H9 (cell line): Measurements from ENCODE around the gene MIOS. TPM values are rescaled to one million over a fixed set of nuclear protein-coding genes. Genes with fewer than 3 reads are reported as not detected.

Experiments
- DNase-seq: peaks from one replicate; pipeline ENCODE4 v3.0.0-alpha.2; 2017
- H2AFZ ChIP-seq: one replicate; pipeline ENCODE4 v1.6.1; 2013; ENCODE audit warnings: mild to moderate bottlenecking, low read length, control low read depth, moderate library complexity
- H2AK5ac ChIP-seq: 2 replicates; pipeline ENCODE4 v1.6.1; 2013; ENCODE audit warnings: low read length, control low read depth, mixed read lengths; ENCODE audit not compliant: insufficient read length
- H2BK120ac ChIP-seq: one replicate; pipeline ENCODE4 v1.6.1; 2013; ENCODE audit warnings: low read depth, mild to moderate bottlenecking, low read length, control low read depth, inconsistent platforms; ENCODE audit not compliant: poor library complexity, severe bottlenecking
- H2BK12ac ChIP-seq: 2 replicates; pipeline ENCODE4 v1.6.1; 2013; ENCODE audit warnings: low read length, control low read depth, mixed read lengths, low read depth; ENCODE audit not compliant: insufficient read length
- H2BK15ac ChIP-seq: 2 replicates; pipeline ENCODE4 v1.6.1; 2013; ENCODE audit warnings: low read depth, low read length, control low read depth
- H2BK20ac ChIP-seq: one replicate; pipeline ENCODE4 v1.6.1; 2013; ENCODE audit warnings: low read depth, mild to moderate bottlenecking, low read length, control low read depth, inconsistent platforms; ENCODE audit not compliant: poor library complexity, severe bottlenecking
- H2BK5ac ChIP-seq: 2 replicates; pipeline ENCODE4 v1.6.1; 2013; ENCODE audit warnings: low read length, control low read depth, mixed read lengths; ENCODE audit not compliant: insufficient read length
- H3K14ac ChIP-seq: 2 replicates; pipeline ENCODE4 v1.6.1; 2013; ENCODE audit warnings: low read length, control low read depth; ENCODE audit not compliant: insufficient read depth
- H3K18ac ChIP-seq: 2 replicates; pipeline ENCODE4 v1.6.1; 2013; ENCODE audit warnings: low read depth, mild to moderate bottlenecking, mixed read lengths, low read length, control low read depth; ENCODE audit not compliant: insufficient read length
- H3K23ac ChIP-seq: 2 replicates; pipeline ENCODE4 v1.6.1; 2013; ENCODE audit warnings: low read length, control low read depth, mixed read lengths, low read depth; ENCODE audit not compliant: insufficient read length
- H3K23me2 ChIP-seq: 2 replicates; pipeline ENCODE4 v1.6.1; 2013; ENCODE audit warnings: low read depth, mild to moderate bottlenecking, mixed read lengths, low read length, control low read depth; ENCODE audit not compliant: insufficient read length, poor library complexity, severe bottlenecking
- H3K27ac ChIP-seq: 2 replicates; pipeline ENCODE4 v1.5.1; 2013; ENCODE audit warnings: low read length, control low read depth, mixed read lengths, low read depth; ENCODE audit not compliant: insufficient read length
- H3K27me3 ChIP-seq: 2 replicates; pipeline ENCODE4 v1.6.1; 2013; ENCODE audit warnings: low read length, control low read depth, inconsistent platforms; ENCODE audit not compliant: insufficient read depth
- H3K4ac ChIP-seq: 2 replicates; pipeline ENCODE4 v1.6.1; 2013; ENCODE audit warnings: low read depth, mild to moderate bottlenecking, control low read depth, inconsistent platforms, low read length, moderate library complexity
- H3K4me1 ChIP-seq: 2 replicates; pipeline ENCODE4 v1.6.1; 2013; ENCODE audit warnings: low read length, control low read depth, inconsistent platforms; ENCODE audit not compliant: insufficient read depth
- H3K4me2 ChIP-seq: 2 replicates; pipeline ENCODE4 v1.6.1; 2013; ENCODE audit warnings: low read length, control low read depth, mixed read lengths; ENCODE audit not compliant: insufficient read length, insufficient read depth
- H3K56ac ChIP-seq: 2 replicates; pipeline ENCODE4 v1.6.1; 2013; ENCODE audit warnings: low read depth, mild to moderate bottlenecking, mixed read lengths, low read length, control low read depth; ENCODE audit not compliant: insufficient read length
- H3K79me1 ChIP-seq: 2 replicates; pipeline ENCODE4 v1.6.1; 2013; ENCODE audit warnings: low read depth, mild to moderate bottlenecking, moderate library complexity, low read length, control low read depth, inconsistent platforms; ENCODE audit not compliant: insufficient read depth, poor library complexity, severe bottlenecking
- H3K79me2 ChIP-seq: 2 replicates; pipeline ENCODE4 v1.6.1; 2013; ENCODE audit warnings: low read length, control low read depth, inconsistent platforms; ENCODE audit not compliant: insufficient read depth
- H3K9ac ChIP-seq: 2 replicates; pipeline ENCODE4 v1.6.1; 2013; ENCODE audit warnings: low read length, control low read depth, mixed read lengths; ENCODE audit not compliant: insufficient read length; ENCODE audit errors: extremely low read depth
- H3K9me3 ChIP-seq: one replicate; pipeline ENCODE4 v1.6.1; 2013; ENCODE audit warnings: low read depth, low read length, inconsistent platforms; ENCODE audit not compliant: control insufficient read depth
- H3T11ph ChIP-seq: one replicate; pipeline ENCODE4 v1.6.1; 2013; ENCODE audit warnings: mild to moderate bottlenecking, low read length, control low read depth, inconsistent platforms
- H4K20me1 ChIP-seq: one replicate; pipeline ENCODE4 v1.6.1; 2013; ENCODE audit not compliant: control insufficient read depth, insufficient read length, insufficient read depth
- H4K5ac ChIP-seq: 2 replicates; pipeline ENCODE4 v1.6.1; 2013; ENCODE audit warnings: low read depth, mild to moderate bottlenecking, mixed read lengths, low read length, control low read depth; ENCODE audit not compliant: insufficient read length
- H4K8ac ChIP-seq: replicated peaks from 2 replicates; pipeline ENCODE4 v1.6.1; 2013; ENCODE audit warnings: low read length, control low read depth, mixed read lengths, low read depth; ENCODE audit not compliant: insufficient read length
- H4K91ac ChIP-seq: 2 replicates; pipeline ENCODE4 v1.6.1; 2013; ENCODE audit warnings: low read depth, mild to moderate bottlenecking, moderate library complexity, mixed read lengths, low read length, control low read depth; ENCODE audit not compliant: insufficient read length
- H3K27ac Mint-ChIP-seq, 3 experiments: 2 replicates in 2 of 3; 3 replicates in 1 of 3; pipeline ENCODE4 v1.8.0; 2020 to 2021; ENCODE audit warnings: mixed read lengths in 3 of 3, mild to moderate bottlenecking in 1 of 3, moderate library complexity in 1 of 3
- H3K27me3 Mint-ChIP-seq: 2 replicates; pipeline ENCODE4 v1.8.0; 2021; ENCODE audit warnings: low read depth, mild to moderate bottlenecking, moderate library complexity, mixed read lengths
- H3K36me3 Mint-ChIP-seq, 3 experiments: 2 replicates in 2 of 3; 3 replicates in 1 of 3; pipeline ENCODE4 v1.8.0; 2020 to 2021; ENCODE audit warnings: low read depth in 3 of 3, mixed read lengths in 3 of 3; ENCODE audit not compliant: insufficient read depth in 1 of 3
- H3K4me1 Mint-ChIP-seq, 2 experiments: 2 replicates each; pipeline ENCODE4 v1.8.0; 2020; ENCODE audit warnings: mixed read lengths in 2 of 2
- H3K4me3 Mint-ChIP-seq, 2 experiments: 2 replicates in 1 of 2; 3 replicates in 1 of 2; pipeline ENCODE4 v1.8.0; 2020 to 2021; ENCODE audit warnings: mild to moderate bottlenecking in 2 of 2, mixed read lengths in 2 of 2, moderate library complexity in 1 of 2
- H3K9me3 Mint-ChIP-seq, 2 experiments: 2 replicates in 1 of 2; 3 replicates in 1 of 2; pipeline ENCODE4 v1.8.0; 2020; ENCODE audit warnings: mild to moderate bottlenecking in 2 of 2, mixed read lengths in 2 of 2, moderate library complexity in 1 of 2
- WGBS: extraction: QIAGEN DNeasy Blood & Tissue Kit; methylation state at CpG from one replicate; pipeline ENCODE4 v1.1.7; 2013; ENCODE audit warnings: missing lambda C conversion rate, low lambda C conversion rate, mixed read lengths; ENCODE audit not compliant: insufficient read length; ENCODE audit errors: extremely low coverage; 5-methylcytosine and 5-hydroxymethylcytosine counted together
- total RNA-seq: library from RNA; stranded (reverse); gene quantifications from 2 replicates; pipeline ENCODE4 v1.2.1, GENCODE V29; 2021
- TF ChIP-seq, protein P1 (sequence below): fragments of 200-600 bp; sonication (generic); conservative IDR thresholded peaks from 3 replicates; pipeline ENCODE4 v1.8.0; 2021; ENCODE audit warnings: antibody characterized with exemption, mild to moderate bottlenecking

The MIOS gene
- total RNA-seq, 1 experiment from 2014 or later = 46.4 TPM

GRCh38 chr7:7564323-7564780 lies 2.3 kb upstream of the MIOS start:
- H3K9me3 ChIP-seq = no peaks in the 10 kb centered on the region
- H3K27me3 Mint-ChIP-seq = no peaks in the 10 kb centered on the region
- H3K9me3 Mint-ChIP-seq = peaks cover 2 to 5% of the 10 kb centered on the region in 2 experiments; a peak in 2 of 5 replicates
- H3K36me3 Mint-ChIP-seq = peaks cover 8 to 24% (median 11%) of the 10 kb centered on the region in 3 experiments; a peak in 6 of 7 replicates
- no peak overlapping the region for H3K14ac ChIP-seq
- H3K27ac Mint-ChIP-seq = no peak overlapping the region
- no peaks in the 10 kb centered on the region for H3K79me1 ChIP-seq
- no peak overlapping the region for H3K4ac ChIP-seq
- WGBS = no CpG with 5 or more reads among the region's 3 CpGs
- H3K23me2 ChIP-seq = peaks cover 3% of the 10 kb centered on the region
- no peaks in the 10 kb centered on the region for H4K20me1 ChIP-seq
- H4K5ac ChIP-seq = no peak overlapping the region
- peaks cover 15 to 16% of the 10 kb centered on the region in 2 experiments for H3K4me1 Mint-ChIP-seq
- no peak for DNase-seq
- H4K8ac ChIP-seq = no peak overlapping the region
- no peak overlapping the region for H4K91ac ChIP-seq
- H3K9ac ChIP-seq = no peak overlapping the region
- H3K4me2 ChIP-seq = no peak overlapping the region
- H2AFZ ChIP-seq = no peak overlapping the region
- H2AK5ac ChIP-seq = no peak overlapping the region
- H3K4me3 Mint-ChIP-seq = no peak overlapping the region
- no peak overlapping the region for H3T11ph ChIP-seq
- TF ChIP-seq, protein P1, sequence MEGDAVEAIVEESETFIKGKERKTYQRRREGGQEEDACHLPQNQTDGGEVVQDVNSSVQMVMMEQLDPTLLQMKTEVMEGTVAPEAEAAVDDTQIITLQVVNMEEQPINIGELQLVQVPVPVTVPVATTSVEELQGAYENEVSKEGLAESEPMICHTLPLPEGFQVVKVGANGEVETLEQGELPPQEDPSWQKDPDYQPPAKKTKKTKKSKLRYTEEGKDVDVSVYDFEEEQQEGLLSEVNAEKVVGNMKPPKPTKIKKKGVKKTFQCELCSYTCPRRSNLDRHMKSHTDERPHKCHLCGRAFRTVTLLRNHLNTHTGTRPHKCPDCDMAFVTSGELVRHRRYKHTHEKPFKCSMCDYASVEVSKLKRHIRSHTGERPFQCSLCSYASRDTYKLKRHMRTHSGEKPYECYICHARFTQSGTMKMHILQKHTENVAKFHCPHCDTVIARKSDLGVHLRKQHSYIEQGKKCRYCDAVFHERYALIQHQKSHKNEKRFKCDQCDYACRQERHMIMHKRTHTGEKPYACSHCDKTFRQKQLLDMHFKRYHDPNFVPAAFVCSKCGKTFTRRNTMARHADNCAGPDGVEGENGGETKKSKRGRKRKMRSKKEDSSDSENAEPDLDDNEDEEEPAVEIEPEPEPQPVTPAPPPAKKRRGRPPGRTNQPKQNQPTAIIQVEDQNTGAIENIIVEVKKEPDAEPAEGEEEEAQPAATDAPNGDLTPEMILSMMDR = no peak
- peaks cover 7% of the 10 kb centered on the region; the same call in 1 of the 2 replicates for H3K4me1 ChIP-seq
- no peak overlapping the region for H2BK20ac ChIP-seq
- no peak overlapping the region for H2BK15ac ChIP-seq
- H3K56ac ChIP-seq = no peak overlapping the region
- H2BK12ac ChIP-seq = no peak overlapping the region
- no peak overlapping the region for H3K27ac ChIP-seq
- no peaks in the 10 kb centered on the region for H3K27me3 ChIP-seq
- no peak overlapping the region for H3K18ac ChIP-seq
- no peak overlapping the region for H3K23ac ChIP-seq
- no peak overlapping the region for H2BK120ac ChIP-seq
- no peak overlapping the region for H2BK5ac ChIP-seq
- H3K79me2 ChIP-seq = peaks cover 9% of the 10 kb centered on the region; the same call in 1 of the 2 replicates
